HG03039 (cell line): ENCODE data around the gene CHD1.

Experiments
- ATAC-seq: cut with Tn5 transposase; IDR thresholded peaks from one replicate; pipeline ENCODE4 v1.9.1; 2021; ENCODE audit warnings: mild to moderate bottlenecking, moderate library complexity; ENCODE audit not compliant: unreplicated experiment

CHD1 gene

DNA sequence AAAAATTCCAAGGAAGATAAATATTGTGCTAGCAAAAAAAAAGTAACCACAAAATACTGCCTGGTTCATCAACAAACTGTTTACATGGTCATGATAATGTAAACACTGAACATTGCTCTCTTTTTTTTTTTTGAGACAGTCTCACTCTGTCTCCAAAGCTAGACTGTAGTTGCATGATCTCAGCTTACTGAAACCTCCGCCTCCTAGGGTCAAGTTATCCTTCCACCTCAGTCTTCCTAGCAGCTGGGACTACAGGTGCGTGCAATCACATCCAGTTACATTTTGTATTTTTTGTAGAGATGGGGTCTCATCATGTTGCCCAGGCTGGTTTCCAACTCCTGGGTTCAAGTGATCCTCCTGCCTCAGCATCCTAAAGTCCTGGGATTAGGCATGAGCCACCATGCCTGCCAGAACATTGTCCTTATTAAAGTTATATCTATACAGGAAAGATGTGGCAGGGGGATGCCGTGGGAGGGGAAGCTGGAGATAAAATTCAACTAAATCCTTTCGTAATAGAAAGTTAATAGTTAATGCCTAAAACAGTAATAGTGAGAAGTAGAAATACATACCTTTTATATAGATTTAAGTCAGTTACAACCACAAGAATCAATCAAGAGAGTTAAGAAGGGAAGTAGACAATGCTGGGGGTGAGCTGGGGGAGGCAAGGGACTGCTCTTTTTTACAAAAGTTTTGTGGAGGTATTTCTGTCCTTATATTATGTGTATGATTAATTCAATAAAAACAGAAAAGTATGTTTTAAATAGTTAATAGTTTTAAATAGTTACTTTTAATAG is 103.0 kb downstream of the CHD1 start:
- no peak for ATAC-seq

- no peak for ATAC-seq
Observed at GRCh38 chr5:98816582-98817222, 112.1 kb downstream of the CHD1 start.

DNA sequence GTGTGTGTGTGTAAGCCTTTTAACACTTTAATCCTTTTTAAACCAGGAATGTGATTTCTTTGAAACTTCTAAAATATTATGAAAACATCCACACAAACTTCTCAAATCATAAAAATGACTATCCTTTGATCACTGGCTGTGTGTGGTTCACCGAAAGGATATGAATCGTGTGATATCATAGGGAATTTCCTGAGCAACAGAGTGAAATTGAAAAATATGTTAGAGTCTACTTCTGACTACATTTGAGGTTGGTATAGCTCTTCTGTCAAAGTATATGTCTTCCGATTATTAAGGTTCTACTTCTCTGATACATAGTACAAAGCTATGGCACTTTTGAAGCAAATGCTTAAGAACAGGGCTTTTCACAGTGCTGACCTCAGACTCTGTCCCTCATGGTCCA is 115.1 kb downstream of the CHD1 start:
- no peak for ATAC-seq

DNA sequence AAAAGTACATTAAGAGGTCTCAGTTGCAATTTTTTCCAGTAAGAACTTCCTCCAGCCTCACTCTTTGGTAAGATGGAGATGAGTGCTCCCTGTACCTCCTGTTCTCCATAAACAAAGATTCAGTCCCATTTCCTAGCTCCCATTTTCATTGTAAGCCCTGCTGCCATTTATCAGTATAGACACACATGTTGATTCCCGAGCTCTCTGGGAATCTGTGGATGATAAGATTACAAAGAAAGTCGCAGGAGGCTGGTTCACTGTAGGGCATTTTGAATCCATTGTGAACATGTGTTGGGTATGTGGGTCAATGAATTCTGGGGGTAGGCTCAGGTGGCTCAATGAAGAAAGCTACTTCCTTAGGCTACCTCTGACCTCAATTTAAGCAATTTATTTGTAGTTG is 118.6 kb downstream of the CHD1 start:
- no peak for ATAC-seq

GRCh38 chr5:98807806-98808205 is 121.0 kb downstream of the CHD1 start:
- no peak for ATAC-seq

- ATAC-seq: no peak
Observed at GRCh38 chr5:98805070-98805469, 123.7 kb downstream of the CHD1 start.

GRCh38 chr5:98804066-98804465 is 124.7 kb downstream of the CHD1 start:
- ATAC-seq: no peak
